CMK (cell line): ENCODE measurements around the gene VCAN.

Experiments
- DNase-seq: peaks from one replicate; pipeline ENCODE4 v3.0.0-alpha.2; 2010; ENCODE audit warnings: low read depth

The VCAN gene

DNA sequence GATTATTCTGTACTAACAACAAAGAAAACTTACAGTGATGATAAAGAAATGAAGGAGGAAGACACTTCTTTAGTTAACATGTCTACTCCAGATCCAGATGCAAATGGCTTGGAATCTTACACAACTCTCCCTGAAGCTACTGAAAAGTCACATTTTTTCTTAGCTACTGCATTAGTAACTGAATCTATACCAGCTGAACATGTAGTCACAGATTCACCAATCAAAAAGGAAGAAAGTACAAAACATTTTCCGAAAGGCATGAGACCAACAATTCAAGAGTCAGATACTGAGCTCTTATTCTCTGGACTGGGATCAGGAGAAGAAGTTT lies 67.9 kb downstream of the VCAN start:
- no peak for DNase-seq

DNA sequence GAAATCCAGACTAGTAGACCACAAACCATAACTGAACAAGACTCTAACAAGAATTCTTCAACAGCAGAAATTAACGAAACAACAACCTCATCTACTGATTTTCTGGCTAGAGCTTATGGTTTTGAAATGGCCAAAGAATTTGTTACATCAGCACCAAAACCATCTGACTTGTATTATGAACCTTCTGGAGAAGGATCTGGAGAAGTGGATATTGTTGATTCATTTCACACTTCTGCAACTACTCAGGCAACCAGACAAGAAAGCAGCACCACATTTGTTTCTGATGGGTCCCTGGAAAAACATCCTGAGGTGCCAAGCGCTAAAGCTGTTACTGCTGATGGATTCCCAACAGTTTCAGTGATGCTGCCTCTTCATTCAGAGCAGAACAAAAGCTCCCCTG lies 68.6 kb downstream of the VCAN start:
- DNase-seq, result no peak

GRCh38 chr5:83540783-83541182 lies 69.2 kb downstream of the VCAN start:
- DNase-seq, result no peak

GRCh38 chr5:83542839-83543238 lies 71.3 kb downstream of the VCAN start:
- no peak for DNase-seq

- no peak for DNase-seq
These were observed 72.4 kb downstream of the VCAN start for GRCh38 chr5:83543898-83544297.

GRCh38 chr5:83547161-83547560 lies 75.6 kb downstream of the VCAN start:
- no peak for DNase-seq

DNA sequence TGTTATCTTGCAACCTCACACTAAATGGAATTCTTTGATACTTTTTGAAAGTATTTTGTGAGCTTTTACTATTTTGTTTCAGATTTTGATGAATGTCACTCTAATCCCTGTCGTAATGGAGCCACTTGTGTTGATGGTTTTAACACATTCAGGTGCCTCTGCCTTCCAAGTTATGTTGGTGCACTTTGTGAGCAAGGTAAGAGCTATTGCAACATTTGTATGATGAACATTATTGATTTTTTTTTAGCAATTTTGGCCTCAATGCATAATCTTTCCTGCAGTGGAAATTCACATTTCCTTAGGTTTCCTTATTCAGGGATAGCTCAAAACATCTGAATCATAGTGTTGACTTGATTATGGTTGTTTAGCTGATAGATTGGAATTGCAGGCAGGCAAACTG lies 76.3 kb downstream of the VCAN start:
- DNase-seq, result no peak

DNA sequence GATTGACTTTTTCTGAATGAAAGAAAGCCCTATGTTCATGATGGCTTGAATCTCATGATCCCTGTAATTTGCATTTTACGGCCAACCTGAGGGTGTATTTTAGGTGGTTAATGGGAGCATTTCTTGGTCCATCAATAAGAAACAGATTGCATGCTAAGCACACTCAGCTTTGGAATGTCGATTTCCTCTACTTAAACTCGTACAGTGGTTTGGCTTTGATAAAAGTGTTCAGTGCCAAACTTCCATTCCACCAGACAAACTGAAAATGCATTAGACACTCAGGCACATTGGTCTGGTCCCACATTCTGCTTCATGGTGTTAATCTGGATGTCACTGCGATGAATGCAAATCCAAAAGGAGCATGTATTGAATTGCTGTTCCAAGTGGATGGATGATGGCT lies 77.0 kb downstream of the VCAN start:
- DNase-seq, result no peak

- DNase-seq, result no peak
These were observed 77.5 kb downstream of the VCAN start for GRCh38 chr5:83549076-83549475.

- no peak for DNase-seq
These were observed 78.1 kb downstream of the VCAN start for GRCh38 chr5:83549674-83550073.

GRCh38 chr5:83551821-83552220 lies 80.3 kb downstream of the VCAN start:
- DNase-seq, result no peak

DNA sequence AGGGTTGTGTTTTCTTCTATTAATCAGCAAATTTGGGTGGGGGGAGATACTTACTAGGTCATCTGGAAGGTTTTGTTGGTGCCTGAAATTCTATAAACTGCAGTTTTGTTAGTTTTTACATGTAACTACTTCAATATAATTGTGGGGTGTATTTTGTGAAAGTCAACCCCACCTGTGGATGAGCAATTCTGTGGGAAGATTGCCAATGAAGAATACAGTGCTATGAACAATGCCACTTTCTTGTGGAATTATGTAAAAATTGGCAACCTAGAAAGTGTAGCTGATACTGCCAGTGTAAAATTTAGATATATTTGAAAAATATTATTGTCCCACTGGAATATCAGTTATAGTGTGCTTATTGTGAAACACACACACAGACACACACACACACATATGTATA lies 80.7 kb downstream of the VCAN start:
- no peak for DNase-seq

GRCh38 chr5:83553000-83553486 lies 81.5 kb downstream of the VCAN start:
- no peak for DNase-seq

- no peak for DNase-seq
These were observed 82.6 kb downstream of the VCAN start for GRCh38 chr5:83554133-83554532.

DNA sequence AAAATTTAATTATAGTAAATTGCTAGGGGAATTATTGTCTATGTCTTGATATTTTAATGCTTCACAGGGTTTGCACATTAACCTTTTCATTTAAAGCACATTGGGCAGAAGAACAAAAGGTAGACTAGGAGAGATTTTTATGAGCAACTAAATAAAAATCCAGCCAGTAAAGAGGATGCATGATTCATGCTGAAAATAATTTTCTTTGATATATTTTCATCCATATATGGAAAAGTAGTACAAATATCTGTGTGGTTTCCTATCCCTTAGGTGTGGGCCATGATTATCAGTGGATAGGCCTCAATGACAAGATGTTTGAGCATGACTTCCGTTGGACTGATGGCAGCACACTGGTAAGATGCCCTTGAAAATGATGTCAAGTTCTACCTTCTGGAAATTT lies 83.1 kb downstream of the VCAN start:
- DNase-seq, result no peak

GRCh38 chr5:83555263-83555662 lies 83.7 kb downstream of the VCAN start:
- DNase-seq, result no peak

DNA sequence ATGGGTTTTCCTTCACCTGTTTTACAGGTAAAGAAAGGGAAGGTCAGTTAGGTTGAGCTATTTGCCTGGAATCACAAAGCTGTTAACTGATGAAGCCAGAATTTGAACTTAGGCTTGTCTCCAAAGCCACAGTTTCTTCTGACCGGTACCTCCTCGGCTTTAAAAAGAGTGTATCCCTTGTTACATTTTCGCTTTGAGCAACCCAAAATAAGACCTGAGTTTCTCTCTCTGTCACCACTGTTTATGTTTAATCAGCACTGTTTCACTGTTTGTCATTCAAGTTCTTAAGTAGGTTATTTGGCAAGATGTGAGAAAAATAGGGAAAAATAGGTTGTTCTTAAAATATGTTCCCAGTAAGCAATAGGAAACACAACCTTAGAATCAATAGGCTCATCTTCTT lies 84.6 kb downstream of the VCAN start:
- no peak for DNase-seq

- no peak for DNase-seq
These were observed 87.7 kb downstream of the VCAN start for GRCh38 chr5:83559118-83559785.

- DNase-seq, result no peak
These were observed 90.6 kb downstream of the VCAN start for GRCh38 chr5:83562071-83562606.

- no peak for DNase-seq
These were observed 91.4 kb downstream of the VCAN start for GRCh38 chr5:83562791-83563557.

DNA sequence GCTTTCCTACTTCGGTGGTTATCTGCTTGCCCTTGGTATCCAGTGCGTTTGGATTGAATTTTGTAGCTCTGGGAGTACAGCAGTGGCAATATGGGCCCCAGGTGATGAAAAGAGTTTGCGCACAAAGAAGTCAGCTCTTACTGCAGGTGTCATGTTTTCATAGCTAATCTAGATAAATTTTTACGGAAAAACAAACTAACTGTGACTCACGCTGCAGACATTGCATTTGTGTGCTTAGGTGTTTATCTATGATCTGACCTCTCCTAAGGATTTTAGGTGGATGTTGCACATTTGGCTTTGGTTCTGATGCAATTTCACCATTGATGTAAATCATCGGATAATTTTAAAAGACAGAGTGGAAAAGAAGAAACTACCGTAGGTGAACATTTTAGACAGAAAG lies 92.1 kb downstream of the VCAN start:
- no peak for DNase-seq

- peak; percentile 11 for DNase-seq
These were observed 92.7 kb downstream of the VCAN start for GRCh38 chr5:83564069-83564749.

DNA sequence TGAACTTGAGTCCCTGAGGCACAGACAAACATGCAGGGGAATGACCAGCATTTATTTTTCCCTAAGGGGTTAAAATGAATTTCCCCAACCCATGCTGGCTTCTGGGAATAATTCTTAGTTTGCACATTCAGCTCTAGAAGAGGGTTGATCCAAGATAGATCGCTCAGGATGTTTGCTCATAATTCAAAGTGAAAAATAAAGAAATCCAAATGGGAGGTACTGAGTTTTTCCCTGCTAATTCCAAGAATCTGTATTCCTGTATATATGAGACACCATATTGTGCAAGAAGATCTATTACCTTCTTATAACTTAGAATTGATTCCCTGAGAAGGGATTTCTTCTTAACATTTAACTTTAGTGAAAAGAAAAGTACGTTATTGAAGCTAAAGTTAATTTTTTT lies 96.2 kb downstream of the VCAN start:
- DNase-seq, result no peak
